ENCODE measurements around the gene ICOSLG.
"Not testable (repeated sequence)": the region's sequence is repeated elsewhere in the genome, so short reads cannot be mapped to it uniquely, and the experiment has no call there.

ICOSLG gene

DNA sequence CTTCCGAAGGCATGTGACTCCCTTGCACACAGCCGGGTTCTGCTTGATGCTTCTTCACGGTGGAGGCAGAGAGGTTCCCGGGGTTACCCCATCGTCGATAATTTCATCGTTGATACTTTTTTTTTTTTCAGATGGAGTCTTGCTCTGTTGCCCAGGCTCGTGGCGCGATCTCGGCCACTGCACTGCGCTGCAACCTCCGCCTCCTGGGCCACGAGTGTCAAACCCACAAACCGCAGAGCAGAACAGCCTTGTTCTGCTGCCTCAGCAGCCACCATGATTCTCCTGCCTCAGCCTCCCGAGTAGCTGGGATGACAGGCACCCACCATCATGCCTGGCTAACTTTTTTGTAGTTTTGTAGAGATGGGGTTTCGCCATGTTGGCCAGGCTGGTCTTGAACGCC lies 20.1 kb downstream of the ICOSLG start:
- not testable (repeated sequence) for DNase-seq

DNA sequence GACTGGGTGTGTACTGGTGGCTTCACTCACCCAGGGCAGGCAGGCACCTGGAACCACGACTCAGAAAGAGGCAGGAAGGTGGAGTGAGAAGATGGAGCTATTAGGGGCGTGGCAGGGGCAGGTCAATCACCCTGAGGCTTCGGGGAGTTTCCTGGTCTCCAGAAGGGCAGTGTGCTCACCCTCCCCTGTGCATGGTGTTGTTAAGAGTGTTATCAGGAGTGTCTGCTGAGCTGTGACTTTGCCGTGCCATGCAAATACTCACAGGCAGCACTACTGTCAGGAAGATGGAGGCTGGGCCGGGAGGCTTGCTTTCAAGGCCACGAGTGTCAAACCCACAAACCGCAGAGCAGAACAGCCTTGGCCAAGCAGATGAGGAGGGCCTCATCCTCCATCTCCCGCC lies 22.3 kb downstream of the ICOSLG start:
- not testable (repeated sequence) for DNase-seq

DNA sequence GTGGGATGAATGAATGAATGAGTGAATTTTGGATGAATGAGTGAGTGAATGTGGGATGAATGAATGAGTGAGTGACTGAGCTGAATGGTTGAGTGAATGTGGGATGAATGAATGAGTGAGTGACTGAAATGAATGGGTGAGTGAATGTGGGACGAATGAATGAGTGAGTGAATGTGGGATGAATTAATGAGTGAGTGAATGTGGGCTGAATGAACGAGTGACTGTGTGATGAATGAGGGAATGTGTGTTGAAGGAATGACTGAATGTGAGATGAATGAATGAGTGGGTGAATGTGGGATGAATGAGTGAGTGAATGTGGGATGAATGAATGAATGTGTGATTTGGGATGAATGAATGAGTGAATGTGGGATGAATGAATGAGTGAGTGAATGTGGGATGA lies 28.8 kb downstream of the ICOSLG start:
- not testable (repeated sequence) for DNase-seq

DNA sequence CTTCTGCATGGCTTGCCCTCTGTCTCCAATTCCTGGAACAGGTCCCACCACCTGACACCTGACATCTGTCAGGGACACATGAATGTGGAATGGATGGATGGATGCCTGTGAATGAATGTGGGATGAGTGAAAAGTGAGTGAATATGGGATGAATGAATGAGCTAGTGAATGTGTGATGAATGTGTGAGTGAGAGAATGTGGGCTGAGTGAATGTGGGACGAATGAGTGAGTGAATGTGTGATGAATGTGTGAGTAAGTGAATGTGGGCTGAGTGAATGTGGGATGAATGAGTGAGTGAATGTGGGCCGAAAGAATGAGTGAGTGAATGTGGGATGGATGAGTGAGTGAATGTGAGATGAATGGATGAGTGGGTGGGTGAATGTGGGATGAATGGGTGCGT lies 29.2 kb downstream of the ICOSLG start:
- DNase-seq: not testable (repeated sequence)

DNA sequence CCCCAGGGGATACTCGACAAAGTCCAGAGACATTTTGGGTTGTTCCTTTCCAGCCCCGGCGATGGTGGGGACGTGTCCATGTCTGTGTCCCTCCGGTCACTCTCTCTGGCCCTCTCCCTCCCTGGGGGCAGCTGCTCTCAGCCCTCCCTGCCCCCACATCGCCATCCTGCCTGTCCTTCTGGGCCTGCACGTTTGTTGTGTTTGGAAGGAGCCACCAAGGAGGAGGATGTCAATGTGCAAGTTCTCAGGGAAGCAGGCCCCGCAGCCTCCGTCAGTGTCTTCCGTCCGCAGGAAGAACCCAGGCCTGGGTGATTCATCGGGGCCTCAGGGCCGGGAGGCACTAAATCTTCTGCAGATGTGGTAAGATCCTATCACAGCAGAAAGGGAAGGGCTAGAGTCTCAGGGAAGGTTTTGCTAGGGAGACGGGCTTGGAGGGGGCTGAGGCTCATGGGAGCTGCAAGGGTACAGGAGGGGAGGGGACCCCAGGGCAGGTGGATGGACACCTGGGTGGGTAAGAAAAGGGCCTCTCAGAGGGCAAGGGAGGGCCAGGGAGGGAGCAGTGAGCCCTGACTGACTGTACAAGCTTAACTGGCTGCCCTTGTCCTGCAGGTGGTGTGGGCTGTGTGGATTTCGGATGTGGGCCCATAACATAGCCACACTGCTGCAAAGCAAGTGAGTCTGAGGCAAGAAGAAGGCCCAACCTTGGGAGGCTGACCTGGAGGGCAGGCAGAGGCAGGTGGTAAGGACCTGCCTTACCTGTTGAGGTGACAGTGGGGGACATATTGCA lies 32.7 kb downstream of the ICOSLG start:
- not testable (repeated sequence) for DNase-seq

DNA sequence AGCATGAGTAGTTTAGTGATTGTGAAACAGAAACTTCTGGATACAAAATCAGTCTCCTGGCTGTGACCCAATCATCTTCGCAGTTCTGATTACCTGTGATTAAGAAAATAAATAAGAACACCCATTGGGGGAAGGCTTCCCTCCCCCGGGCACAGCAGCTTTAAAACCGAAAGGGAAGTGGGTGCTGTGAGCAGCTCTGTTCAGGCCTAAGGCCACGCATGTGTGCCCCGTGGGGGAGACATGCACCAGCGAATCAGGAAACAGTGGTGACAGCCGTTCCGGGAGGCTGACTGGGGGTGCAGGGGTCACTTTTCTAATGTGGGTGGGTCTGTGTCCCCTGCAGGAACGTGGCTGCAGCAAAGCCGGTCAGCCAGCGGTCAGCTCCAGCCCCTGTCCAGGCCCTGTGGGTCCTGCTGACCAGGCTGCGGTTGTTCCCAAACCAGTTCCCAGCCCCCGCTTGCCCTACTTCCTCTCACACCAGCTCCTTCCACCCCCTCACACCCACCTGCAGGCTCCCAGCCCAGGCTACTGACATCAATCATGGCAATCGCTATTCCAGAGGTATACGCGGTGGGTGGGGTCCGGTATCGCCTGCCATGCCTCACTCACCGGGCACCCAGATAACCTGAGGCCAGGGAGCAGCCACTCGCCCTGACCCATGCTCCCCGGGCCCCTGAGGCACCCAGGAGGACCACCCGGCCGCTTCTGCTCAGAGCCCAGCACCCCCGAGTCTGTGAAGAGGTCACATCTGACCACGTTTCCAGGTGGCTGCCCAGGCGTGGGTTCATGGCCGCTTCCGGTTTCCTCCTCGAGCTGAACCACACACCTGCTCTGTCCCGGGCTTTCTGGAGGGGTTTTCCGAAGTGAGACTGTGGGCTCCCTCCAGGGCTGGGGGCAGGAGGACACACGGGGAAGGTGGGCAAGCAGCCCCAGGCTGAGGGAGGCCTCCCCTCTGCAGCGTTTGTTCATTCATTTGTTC lies 33.8 kb downstream of the ICOSLG start:
- DNase-seq: not testable (repeated sequence)

DNA sequence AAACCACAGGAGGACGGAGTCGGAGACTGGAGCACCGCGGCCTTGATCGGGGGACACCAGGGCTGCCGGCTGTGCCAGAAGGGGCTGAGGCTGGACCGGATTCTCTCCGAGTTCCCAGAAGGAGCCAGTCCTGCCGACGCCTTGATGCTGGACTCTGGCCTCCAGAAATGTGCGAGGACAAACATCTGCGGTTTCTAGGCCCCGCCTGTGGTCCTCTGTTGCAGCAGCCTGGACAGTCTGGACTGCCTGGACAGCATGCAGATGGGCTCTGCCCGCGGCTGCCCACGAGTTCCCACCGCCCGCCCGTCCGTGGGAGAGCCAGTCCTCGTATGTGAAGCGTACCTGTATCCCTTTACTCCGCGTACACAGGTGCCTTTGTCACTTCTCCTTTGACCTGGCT lies 34.6 kb downstream of the ICOSLG start:
- not testable (repeated sequence) for DNase-seq

DNA sequence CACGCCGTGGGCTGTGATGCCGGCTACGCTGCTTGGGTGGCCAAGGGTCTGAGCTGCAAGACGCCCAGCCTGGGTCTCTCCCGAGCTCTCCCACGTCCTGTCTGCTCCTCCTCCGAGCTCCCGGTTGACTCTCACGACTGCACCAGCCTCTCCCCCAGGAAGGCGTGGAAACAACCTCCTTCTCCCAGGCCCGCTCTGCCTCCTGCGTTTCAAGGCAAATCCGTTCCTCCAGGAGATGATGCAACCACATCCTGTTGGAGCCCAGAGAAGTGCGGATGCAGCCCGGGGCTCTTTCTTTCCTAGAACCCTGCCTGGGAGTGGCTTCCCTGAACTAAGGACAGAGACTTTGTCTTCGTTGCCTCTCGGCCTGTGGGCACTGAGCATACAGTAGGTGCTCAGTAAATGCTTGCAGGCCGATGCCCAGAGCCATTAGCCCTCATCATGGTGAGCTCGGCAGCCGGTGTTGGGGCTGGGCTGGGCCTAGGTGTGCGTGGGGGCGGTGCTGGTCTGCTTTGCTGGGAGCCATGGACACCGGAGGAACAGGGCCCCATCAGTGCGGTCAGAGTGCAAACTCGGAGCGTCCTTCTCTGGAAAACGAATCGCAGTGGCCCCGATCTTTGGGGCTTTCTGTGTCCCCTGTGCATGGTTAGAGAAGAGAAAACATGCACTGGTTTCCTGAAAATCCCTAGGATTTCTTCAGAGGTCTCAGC lies 38.0 kb downstream of the ICOSLG start:
- DNase-seq: not testable (repeated sequence)

DNA sequence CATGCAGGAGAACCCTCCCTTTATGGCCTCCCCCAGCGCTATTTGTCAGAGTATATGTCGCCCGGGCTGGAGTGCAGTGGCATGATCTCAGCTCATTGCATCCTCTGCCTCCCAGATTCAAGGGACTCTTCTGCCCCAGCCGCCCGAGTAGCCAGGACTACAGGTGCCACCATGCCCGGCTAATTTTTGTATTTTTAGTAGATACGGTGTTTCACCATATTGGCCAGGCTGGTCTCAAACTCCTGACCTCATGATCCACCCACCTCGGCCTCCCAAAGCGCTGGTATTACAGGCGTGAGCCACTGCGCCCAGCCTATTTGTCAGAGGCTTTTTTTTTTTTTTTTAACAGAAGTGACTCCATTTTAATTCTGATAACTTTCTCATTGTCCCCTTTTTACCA lies 40.7 kb downstream of the ICOSLG start:
- DNase-seq: not testable (repeated sequence)

DNA sequence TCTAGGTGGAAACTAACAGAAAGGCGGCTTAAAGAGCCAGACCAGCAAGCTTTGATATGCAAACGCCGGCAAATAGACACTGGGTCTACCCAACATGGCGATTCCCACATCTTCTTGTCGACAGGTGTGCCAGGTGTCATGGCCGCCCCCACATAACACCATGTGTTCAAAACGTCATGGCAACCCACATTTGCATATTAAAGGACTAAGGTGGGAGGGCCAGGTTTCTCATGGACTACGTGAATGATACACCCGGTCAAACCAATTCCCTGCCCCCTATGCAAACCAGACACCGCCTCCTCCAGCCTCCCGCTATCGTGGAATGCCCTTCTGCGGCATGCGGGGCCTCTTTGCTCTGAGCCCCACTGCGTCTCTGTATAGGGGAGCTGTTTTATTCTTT lies 41.3 kb downstream of the ICOSLG start:
- DNase-seq: no peak

DNA sequence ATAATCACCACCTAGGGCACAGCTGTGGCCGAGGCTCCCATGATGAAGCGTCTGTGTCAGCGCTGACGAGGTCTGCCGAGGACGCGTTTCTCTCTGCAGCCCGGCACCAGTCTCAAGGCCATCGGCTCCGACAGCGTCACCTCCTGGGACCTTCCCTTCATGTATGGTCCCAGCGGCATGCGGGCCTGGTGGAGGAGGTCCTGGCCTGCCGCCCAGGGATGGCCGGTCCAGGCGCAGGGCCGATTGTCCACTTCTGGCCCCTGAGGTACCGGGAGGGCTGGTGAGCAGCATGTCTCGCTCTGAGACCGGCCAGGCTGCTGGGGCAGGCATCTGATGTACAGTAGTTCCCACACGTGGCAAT lies 43.6 kb downstream of the ICOSLG start:
- DNase-seq: not testable (repeated sequence)

DNA sequence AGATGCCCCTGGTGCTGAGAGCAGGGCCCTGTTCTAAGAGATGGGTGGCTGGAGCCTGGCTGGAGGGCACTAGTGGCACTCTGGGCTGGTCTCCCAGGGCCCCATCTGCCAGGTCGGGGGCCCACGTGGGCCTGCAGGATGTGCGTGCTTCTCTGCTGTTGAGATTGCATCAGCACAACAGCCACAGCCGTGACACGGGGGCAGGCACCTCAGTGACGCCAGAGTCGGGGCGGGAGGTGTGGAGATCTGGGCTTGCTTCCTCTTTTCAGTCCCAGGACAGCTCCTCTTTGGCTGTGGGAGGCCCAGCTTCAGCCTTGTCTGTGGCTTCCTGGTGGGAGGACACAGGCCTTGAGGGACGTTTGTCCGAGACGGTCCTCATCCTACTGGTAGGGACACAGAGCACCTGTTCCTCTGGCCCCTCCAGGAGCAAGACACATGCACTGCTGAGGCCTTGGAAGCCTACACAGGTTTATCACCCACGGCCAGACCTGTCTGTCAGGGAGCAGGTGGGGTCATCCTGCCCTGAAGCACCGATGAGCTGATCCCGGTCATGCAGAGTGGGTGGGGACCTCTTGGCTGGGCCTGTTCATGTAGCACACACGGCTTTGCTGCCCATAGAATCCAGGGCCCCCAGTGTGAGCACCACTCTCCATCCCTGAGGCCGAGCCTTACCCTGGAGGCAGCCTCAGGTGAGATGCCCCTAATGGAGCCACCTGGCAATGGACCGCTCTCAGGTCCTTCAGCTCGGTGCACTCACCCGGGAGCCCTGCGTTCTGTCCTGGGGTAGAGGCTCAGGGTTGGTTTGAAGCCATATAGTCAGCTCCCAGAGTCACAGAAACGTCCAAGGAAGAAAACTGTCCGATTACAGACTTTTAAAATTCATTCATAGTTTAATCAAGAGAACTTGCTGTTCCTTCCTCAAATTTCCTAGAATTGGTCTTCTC lies 44.3 kb downstream of the ICOSLG start:
- peak; percentile 71 for DNase-seq

DNA sequence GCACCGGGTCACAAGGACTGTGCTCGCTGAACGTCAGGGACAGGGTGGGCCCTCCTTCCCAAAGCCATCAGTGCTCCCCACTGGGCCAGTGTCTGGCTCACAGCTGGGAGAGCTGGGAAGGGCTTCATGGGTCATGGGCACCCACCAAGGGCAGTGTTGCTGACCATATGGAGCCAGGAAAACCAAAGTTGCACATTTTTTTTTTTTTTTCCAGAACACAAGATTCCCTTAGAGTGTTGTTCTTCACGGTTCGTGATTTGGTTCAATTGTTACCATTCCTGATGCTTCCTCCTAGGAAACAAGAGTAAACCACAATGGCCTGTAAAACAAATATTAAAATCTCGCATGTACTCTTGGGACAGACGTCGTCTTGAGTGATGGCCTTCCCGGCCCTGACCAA lies 45.9 kb downstream of the ICOSLG start:
- DNase-seq: not testable (repeated sequence)

DNA sequence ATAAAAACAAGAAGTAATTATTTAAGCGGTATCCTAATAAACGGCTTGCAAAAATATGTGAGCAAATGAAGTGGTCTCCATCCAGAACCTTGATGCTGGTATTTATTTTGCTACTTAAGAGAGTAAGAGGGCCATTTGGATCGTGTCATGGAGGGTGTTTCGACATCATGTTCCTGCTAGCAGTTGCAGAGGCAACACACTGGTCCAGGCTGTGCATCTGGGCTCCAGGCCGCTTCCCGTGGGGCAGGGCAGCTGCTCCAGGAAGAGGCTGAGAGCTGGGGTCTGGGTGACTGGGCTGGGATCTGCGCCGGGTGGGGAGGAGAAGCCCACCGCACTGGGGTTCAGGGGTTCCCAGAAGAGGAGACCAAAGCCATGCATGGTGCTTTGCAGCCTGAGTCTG lies 46.3 kb downstream of the ICOSLG start:
- not testable (repeated sequence) for DNase-seq

DNA sequence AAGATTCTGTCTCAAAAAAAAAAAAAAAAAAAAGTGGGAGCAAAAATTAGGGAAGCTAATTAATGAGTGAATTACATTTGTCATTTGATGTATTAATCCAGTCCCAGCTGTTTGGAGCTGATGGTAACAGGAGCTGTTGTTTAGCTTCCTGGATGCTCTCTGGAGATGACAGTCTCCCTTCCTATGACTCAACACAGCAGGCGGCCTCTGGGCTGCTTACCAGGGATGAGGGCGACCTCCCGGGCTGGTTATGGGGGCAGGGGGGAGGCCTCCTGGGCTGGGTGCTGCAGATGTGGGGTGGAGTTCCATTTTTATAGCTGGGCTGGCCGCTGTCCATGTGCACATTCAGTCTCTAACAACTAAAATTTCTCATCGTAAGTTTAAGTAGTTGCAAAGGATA lies 47.6 kb downstream of the ICOSLG start:
- not testable (repeated sequence) for DNase-seq

DNA sequence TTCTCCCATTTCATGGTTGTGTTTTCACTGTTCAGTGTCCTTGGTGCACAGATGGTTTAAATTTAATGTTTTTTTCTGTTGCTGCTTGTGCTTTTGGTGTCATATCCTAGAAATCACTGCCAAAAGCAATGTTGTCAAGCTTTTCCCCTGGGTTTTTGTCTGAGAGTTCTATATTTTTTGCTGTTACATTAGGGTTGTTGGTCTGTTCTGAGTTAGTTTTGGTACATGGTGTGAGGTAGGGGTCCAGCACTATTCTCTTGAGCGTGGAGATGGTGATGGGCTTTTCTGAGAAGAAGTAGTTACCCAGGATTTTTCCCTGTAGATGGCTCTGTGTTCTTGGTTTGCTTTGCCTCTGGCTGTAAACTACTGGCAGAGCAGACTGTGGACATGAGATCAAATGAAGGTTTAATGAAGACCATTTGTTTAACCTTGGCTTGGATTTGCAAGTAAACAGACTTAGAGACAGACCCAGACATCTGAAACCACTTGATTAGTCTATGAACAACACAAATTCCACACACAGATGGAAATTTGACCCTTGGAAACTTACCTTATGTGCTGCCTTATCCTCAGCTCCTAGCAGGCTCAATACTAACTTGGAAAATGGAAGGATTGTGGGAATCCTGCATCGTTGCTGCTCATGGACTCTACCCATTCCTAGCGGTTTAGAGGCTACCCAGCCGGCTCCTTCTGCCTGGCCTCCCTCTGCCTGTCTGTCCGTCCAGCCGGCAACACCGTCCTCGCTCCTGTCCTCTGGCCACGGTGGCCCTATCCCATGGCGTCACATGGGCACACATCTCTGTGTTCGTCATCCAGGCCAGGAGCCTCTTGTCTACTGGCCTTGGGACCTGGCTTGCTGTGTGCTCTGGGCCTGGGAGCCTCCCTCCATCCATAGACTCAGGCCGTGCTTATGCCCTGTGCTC lies 50.1 kb downstream of the ICOSLG start:
- DNase-seq: not testable (repeated sequence)

DNA sequence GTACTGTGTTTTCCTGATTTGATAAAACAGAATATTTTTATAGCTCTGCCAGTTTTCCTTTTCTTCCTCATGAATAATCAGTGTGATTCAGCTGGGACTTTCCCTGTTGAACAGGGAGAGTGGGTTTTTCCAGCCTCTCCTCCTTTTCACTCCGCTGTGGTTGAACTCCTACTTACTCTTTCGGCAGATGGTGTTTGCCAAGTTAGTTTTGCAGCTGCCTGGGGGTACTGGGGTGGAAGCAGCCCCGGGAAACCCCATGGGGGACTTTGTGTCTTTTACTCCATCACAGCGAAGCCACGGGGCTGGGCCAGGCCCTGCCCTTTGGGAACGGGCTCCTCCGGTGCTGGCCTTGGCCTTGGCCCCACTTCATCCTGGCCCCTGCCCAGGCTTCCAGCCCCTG lies 55.9 kb downstream of the ICOSLG start:
- not testable (repeated sequence) for DNase-seq

DNA sequence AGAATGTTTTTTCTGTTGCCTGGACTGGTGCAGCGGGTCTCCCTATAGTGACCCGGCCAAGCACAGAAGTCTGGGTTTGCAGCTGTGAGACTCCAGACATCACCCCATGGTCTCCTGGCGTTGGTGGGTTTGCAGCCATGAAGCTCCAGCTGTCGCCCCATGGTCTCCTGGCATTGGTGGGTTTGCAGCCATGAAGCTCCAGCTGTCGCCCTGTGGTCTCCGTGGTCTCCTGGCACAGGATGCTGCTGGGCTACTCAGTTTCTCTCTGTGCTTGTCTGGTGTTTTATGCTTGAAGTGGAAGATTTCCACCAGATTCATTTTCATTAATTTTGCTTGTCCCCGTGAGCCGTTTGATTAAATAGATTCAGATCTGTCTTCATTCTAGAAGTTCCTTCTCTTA lies 58.5 kb downstream of the ICOSLG start:
- not testable (repeated sequence) for DNase-seq

DNA sequence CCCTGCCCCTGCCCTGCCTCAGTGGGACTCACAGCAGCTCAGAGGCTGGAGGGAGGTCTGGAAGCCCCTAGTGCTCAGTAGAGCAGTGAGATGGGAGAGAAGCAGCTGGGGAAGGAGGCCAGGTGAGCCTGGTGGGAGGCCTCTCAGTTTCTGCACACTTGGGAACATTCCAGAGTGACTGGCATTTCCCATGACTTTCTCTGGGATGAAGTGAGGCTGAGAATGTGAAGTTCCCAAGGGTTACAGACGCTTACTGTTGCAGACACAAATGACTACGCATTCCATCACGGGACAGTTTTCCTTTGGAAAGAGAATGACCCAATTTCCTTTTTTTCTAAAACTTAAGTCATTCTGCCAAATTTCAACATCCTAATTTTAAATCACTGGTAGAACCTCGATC lies 59.2 kb downstream of the ICOSLG start:
- not testable (repeated sequence) for DNase-seq

DNA sequence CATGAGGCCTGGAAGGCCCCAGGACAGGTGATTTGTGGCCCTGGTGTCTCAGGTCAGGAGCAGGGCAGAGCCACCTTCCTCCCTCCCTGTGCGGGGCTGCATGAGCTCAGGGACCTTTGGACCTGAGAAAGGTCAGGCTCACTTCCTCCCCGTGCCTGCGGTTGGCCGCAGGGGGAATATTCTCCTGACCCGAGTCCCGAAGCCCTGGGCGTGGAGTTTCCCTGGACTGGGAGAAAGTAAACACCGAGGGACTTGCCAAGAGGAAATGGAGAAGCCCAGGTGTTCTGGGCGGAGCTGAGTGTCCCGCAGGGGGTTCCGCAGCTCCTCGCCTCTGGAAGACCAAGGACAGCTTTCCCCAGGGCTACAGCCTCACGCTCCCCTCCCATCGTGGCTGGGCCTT lies 64.6 kb downstream of the ICOSLG start:
- not testable (repeated sequence) for DNase-seq

DNA sequence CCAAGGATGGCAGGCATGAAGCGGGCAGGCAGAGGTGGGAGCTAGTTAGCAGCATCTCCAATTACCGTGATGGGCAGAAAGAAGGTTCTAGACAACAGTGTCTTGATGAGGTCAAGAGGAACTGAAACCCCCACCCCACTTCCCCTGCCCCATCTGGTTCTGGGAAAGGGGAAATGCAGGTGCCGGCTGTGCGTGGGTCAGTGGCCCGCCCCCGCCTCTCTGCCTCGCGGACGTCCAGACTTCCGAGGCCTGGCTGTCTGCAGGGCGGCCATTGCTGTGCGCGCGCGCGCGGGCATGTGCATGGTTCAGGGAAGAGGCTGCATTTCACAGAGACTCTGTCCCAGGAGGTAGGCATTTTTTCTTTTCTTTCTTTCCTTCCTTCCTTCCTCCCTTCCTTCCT lies 65.6 kb downstream of the ICOSLG start:
- not testable (repeated sequence) for DNase-seq

Data from activated CD4-positive, alpha-beta T cell treated with anti-CD3 and anti-CD28 coated beads, Interleukin-10, Interleukin-2, amounts not matched to agents 100 ng/mL and 50 ng/mL, durations not matched to agents 16 hours and 8 hours (primary cell).